ENCODE data around the gene SLC35E1.
"Not testable (repeated sequence)": the region's sequence is repeated elsewhere in the genome, so short reads cannot be mapped to it uniquely, and the experiment has no call there.

SLC35E1 gene

DNA sequence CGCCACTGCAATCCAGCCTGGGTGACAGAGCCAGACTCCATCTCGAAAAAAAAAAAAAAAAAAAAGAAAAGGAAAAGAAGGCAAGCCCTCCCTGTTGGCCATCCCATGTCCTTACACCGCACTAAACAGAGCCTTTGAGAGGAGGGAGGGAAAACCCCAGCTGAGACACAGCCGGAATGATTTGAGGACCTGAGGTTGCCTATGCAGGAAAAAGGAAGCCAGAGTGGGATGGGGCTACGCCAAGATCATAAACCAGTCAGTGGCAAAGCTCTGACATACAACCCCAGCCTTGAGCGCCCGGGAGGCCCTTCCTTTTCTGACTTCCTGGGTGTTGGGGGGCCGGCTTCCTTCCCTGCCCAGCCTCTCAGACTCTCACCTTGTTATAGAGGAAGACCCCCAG is 17.4 kb downstream of the SLC35E1 start:
- in situ Hi-C loops (cut with MboI; ENCODE audit: low sequenced_read_pairs) = no loop called here

GRCh38 chr19:16551902-16552301 is 20.3 kb downstream of the SLC35E1 start:
- in situ Hi-C loops (cut with MboI; ENCODE audit: low sequenced_read_pairs) = not testable (repeated sequence)

DNA sequence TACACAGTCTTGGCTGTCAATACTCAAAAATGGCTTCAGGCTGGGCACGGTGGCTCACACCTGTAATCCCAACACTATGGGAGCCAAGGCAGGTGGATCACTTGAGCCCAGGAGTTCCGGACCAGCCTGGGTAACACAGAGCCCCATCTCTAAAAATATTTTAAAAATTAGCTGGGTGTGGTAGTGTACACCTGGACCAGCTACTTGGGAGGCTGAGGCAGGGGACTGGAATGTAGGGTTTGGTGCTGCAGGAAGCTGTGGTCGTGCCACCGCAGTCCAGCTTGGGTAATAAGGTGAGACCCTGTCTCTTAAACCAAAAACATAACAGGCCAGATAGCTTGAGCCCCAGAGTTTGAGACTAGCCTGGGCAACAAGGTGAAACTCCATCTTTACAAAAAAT is 23.3 kb downstream of the SLC35E1 start:
- in situ Hi-C loops (cut with MboI; ENCODE audit: low sequenced_read_pairs) = no loop called here

GRCh38 chr19:16544473-16545231 is 27.6 kb downstream of the SLC35E1 start:
- in situ Hi-C loops (cut with MboI; ENCODE audit: low sequenced_read_pairs) = no loop called here

- in situ Hi-C loops (cut with MboI; ENCODE audit: low sequenced_read_pairs) = not testable (repeated sequence)
These were observed 28.5 kb downstream of the SLC35E1 start for GRCh38 chr19:16543734-16544133.

DNA sequence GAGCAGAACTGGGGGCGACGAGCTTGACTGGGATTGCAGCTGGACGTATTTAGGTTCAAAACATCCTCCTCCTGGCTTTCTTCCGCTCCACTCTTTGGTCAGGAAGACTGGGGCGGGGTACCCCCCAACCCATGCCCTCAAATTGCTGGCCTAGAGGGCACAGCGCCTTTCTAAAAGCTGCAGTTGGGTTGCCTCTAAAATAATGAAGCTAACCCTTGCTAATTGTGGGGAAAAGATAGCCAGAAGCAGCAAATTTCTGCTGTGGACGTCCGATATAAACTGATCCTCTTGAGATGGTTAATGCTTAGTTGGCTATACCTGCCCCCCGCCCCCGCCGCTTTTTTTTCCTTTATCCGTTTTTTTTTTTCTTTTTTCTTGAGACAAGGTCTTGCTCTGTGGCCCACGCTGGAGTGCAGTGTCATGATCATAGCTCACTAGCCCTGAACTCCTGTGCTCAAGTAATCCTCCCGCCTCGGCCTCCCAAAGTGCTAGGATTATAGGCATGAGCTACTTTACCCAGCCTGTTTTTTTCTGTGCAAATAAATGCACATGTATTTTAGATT is 29.2 kb downstream of the SLC35E1 start:
- in situ Hi-C loops (cut with MboI; ENCODE audit: low sequenced_read_pairs) = no loop called here

DNA sequence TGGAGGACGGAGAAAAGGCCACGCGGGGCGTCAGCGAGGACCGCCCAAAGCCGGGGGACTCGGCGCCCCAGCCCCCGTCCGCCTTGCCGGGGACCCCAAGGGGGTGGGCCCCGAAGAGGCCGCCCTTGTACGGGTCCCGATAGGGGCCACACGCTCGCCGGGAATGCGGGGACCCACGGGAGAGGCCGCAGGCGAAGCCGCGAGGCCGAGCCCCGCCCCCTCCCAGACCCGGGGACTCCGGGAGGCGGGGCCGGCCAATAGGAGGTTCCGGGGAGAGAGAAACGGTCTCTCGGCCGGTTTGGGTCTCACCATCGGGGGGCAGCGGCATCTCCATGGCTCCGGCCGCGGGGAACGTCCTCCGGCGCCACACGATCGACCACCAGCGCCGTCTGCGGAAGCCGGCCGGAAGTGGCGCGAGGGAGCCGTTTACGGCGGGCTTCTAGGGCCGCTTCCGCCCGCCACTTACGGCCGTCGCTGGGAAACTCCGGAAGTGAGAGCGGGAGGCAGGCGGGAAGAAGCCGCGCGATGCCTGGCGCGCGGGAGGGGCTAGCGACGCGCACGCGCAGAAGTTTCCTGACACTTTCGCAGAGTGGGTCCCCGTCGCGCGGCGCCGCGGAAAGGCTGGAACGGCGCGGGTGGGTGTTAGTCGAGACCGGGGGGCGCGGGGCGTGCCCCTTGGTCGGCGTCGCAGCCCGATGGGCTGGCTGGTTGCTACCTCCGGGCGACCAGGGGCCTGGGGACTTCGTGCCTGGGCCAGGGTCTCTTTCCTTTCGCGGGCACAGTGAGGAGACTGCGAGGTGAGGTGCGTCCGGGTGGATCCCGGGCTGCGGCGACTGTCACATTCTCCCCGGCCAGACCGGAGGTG is 29.9 kb downstream of the SLC35E1 start, which contains the start of gene CHERP:
Gene CHERP (minus strand): TSS at position 393 of the 865 bp plus-strand sequence. CDS start 59 bp downstream, at position 334.
- in situ Hi-C loops (cut with MboI; ENCODE audit: low sequenced_read_pairs) = no loop called here

- in situ Hi-C loops (cut with MboI; ENCODE audit: low sequenced_read_pairs) = no loop called here
These were observed 30.6 kb downstream of the SLC35E1 start for GRCh38 chr19:16541526-16542044.

DNA sequence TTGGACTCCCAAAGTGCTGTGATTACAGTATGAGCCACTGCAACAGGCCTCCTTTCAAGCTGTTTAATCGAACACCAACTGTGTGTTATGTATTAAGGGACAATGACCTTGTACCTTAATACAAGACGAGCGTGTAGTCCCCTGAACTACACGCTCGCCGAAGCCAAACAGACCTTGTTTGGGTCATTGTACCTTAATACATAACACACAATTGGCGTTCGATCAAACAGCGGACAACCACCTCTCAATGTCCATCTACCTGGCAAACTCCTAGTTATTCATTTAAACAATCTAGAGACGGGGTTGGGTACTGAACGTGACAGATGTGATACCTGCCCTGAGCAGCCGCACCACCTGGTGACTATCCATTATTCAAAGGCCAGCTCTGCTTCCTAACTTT is 31.3 kb downstream of the SLC35E1 start:
- in situ Hi-C loops (cut with MboI; ENCODE audit: low sequenced_read_pairs) = no loop called here

GRCh38 chr19:16537111-16537510 is 35.1 kb downstream of the SLC35E1 start:
- in situ Hi-C loops (cut with MboI; ENCODE audit: low sequenced_read_pairs) = no loop called here

DNA sequence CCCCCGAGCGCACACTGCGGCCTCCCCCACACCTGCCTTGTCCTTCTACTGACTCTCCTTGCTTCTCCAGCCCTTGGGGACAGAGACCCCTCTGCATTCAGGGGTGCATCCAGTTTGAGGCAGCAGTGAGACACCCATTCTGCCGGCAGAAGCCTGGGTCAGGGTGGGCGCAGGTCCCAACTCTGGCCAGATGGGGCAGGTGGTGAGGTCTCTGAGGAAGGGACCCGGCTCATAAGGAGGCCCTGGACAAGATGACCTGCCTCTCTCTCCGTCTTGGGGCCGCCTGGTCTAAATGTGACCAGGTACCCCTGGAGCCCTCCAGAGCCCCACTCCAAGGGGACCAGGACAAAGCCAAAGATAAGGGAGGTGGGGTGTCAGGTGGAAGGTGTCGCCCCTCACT is 36.1 kb downstream of the SLC35E1 start:
- in situ Hi-C loops (cut with MboI; ENCODE audit: low sequenced_read_pairs) = no loop called here

- in situ Hi-C loops (cut with MboI; ENCODE audit: low sequenced_read_pairs) = no loop called here
These were observed 36.8 kb downstream of the SLC35E1 start for GRCh38 chr19:16535381-16535780.

DNA sequence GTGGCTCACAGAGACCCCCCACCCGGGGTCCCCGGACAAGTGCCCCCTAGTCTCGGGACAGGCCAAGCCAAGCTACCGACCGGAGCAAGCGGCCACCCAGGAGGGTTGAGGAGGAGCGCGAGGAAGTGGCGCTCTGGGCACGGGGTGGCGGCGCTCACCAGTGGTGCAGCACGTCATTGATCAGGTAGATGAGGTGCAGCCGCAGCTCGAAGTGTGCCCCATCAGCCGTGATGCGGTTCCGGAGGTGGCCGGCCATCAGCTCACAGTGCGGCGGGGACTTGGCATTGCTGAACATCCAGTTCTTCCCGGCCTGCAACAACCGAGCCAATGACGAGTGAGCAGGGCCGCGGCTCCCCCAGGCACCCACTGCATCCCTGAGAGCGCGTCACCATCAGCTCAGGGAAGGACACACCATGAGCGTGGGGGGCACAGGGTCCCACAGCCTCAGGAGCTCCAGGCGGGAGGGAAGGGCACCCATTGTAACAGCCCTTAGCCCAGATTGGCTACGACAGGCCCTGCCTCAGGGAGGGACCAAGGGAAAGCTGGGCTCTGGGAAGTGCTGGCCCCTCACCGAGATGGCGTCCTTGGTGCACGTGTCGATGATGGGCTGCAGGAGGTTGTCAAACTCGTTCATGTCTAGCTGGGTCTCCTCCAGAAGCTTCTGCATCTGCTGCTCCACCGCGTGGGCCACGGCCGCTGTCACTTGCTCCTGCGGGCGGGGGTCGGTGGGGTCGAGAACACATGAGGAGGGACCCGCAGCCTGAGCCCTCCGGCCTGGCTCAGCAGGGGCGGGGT is 39.6 kb downstream of the SLC35E1 start:
- in situ Hi-C loops (cut with MboI; ENCODE audit: low sequenced_read_pairs) = no loop called here

- in situ Hi-C loops (cut with MboI; ENCODE audit: low sequenced_read_pairs) = no loop called here
These were observed 40.9 kb downstream of the SLC35E1 start for GRCh38 chr19:16531380-16531669.

- in situ Hi-C loops (cut with MboI; ENCODE audit: low sequenced_read_pairs) = no loop called here
These were observed 41.5 kb downstream of the SLC35E1 start for GRCh38 chr19:16530540-16531379.

GRCh38 chr19:16529466-16530144 is 42.6 kb downstream of the SLC35E1 start:
- in situ Hi-C loops (cut with MboI; ENCODE audit: low sequenced_read_pairs) = no loop called here

DNA sequence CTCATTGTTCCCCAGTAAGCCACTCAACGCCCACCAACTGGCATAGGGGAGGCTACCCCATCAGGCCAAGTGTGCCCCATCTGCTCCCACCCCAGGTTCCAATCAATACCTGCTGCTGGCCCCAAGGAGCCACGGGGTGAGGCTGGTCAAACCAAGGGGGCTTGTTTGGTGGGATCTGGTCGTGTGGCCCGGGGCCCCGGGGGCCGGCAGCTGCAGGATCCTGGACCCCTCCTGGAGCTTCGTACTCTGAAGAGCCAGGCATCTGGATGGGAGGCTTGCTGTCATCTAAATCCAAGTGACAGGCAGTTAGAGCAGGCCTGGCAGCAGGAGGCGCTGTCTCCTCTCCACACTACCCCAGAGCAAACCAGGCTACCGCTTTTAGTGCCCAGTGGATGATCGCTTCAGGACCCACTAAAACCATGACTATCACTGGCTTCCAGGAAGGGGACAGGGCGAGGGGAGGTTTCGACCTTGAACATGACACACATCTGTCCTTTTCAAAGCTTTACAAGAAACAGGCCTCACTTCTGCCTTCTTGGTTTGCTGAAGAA is 44.2 kb downstream of the SLC35E1 start:
- in situ Hi-C loops (cut with MboI; ENCODE audit: low sequenced_read_pairs) = no loop called here

DNA sequence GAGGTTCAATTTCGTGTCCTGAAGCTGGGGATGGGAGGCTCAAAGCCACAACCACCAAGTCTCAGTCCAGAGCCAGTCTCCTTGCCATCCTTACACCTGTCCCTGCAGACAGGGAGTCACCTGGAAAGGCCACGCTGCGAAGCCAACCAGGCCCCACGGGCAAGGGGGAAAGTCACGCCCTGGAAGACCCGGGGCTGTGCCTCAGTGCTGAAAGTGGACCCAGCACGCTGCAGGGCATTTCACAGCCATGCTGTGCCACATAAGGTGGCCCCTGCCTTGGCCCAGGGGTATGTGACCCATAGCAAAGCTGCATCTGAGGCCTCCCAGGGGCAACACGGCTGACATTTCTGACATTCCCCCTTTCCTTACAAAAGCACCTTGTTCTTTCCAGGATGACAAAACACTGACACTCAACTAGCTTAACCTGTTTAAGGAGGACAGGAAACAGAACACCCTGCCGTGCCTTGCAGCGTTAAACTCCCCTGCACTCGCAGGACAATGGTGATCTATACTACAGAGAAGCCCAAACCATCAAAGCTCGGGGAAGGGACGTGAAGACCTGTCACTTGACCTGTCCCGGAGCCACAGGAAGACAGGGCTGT is 44.8 kb downstream of the SLC35E1 start:
- in situ Hi-C loops (cut with MboI; ENCODE audit: low sequenced_read_pairs) = no loop called here

Measured in HL-60/S4 treated with retinoic acid at 250 ng/mL for 4 days and 3 days (cell line).